Esophagus squamous epithelium (tissue), 4 donors: Measurements from ENCODE around the gene HBS1L.

Source experiments
- CTCF ChIP-seq, 6 experiments: fragments of 450-650 bp in 4 of 6; fragments of 200-600 bp in 2 of 6; sonication (generic) in 2 of 6; IDR thresholded peaks; one replicate each; pipeline ENCODE4 v1.5.1; 2016 to 2019; ENCODE audit warnings: antibody characterized with exemption in 6 of 6, mild to moderate bottlenecking in 4 of 6, moderate library complexity in 4 of 6
- POLR2A ChIP-seq, 4 donors: fragments of 450-650 bp; IDR thresholded peaks; one replicate each; pipeline ENCODE4 v1.6.1; 2017; ENCODE audit warnings: antibody characterized with exemption in 4 of 4, mild to moderate bottlenecking in 4 of 4, moderate library complexity in 3 of 4

GRCh38 chr6:135066806-135067205, 12.2 kb upstream of the HBS1L start:
- TF ChIP-seq CTCF (IDR thresholded peaks at IDR 0.05) = no peak
- no peak for TF ChIP-seq POLR2A (IDR thresholded peaks at IDR 0.05)
